SK-N-SH (cell line): ENCODE measurements around the gene RNLS. TPM values are rescaled to one million over a fixed set of nuclear protein-coding genes. Genes with fewer than 3 reads are reported as not detected.

Experiments used
- CTCF ChIA-PET: fragments of 300-600, 350-600 bp; formaldehyde crosslinking; extraction: SDS; loops from one replicate; lab custom pipeline; 2021; lab: Yijun Ruan, JAX
- POLR2A ChIA-PET: fragments of 350-600 bp; sonication (Branson Sonifier 250); formaldehyde crosslinking; extraction: SDS; loops from one replicate; lab custom pipeline; 2020; ENCODE audit warnings: antibody characterized with exemption, inconsistent platforms; lab: Yijun Ruan, JAX
- DNase-seq: peaks from one replicate; pipeline ENCODE4 v3.0.0; 2012
- H2AFZ ChIP-seq: fragments of 200-600 bp; sonication (generic); 2 replicates; pipeline ENCODE4 v1.8.1; 2016; ENCODE audit warnings: antibody characterized with exemption, mild to moderate bottlenecking, low read depth
- H3F3A ChIP-seq: fragments of 200-600 bp; sonication (generic); replicated peaks from 2 replicates; pipeline ENCODE3; 2016; ENCODE audit warnings: antibody characterized with exemption, mild to moderate bottlenecking; ENCODE audit not compliant: insufficient read depth
- H3K27ac ChIP-seq, 2 experiments: fragments of 200-500 bp in 1 of 2; fragments of 200-600 bp in 1 of 2; sonication (Bioruptor generic) in 1 of 2; sonication (generic), shearing (Covaris generic) in 1 of 2; 2 replicates each; pipeline versions ENCODE4 v1.5.1 to v1.6.1; 2014 to 2016; ENCODE audit warnings: low read depth in 2 of 2, inconsistent platforms in 1 of 2, low read length in 1 of 2, mild to moderate bottlenecking in 1 of 2, mixed read lengths in 1 of 2
- H3K27me3 ChIP-seq: fragments of 200-600 bp; sonication (generic), shearing (Covaris generic); 2 replicates; pipeline ENCODE4 v1.6.1; 2016; ENCODE audit warnings: mixed run types; ENCODE audit not compliant: insufficient read depth
- H3K36me3 ChIP-seq, 2 experiments: fragments of 200-500 bp in 1 of 2; fragments of 200-600 bp in 1 of 2; sonication (Bioruptor generic) in 1 of 2; sonication (generic) in 1 of 2; replicated peaks in 1 of 2; 2 replicates each; pipeline versions ENCODE3 to v1.5.1; 2014 to 2016; ENCODE audit warnings: low read length in 1 of 2, mild to moderate bottlenecking in 1 of 2; ENCODE audit not compliant: insufficient read depth in 2 of 2, control insufficient read depth in 1 of 2
- H3K4me1 ChIP-seq, 2 experiments: fragments of 200-500 bp in 1 of 2; fragments of 200-600 bp in 1 of 2; sonication (Bioruptor generic) in 1 of 2; sonication (generic), shearing (Covaris generic) in 1 of 2; 2 replicates each; pipeline versions ENCODE4 v1.5.1 to v1.6.1; 2014 to 2016; ENCODE audit warnings: low read depth in 1 of 2, low read length in 1 of 2, mixed run types in 1 of 2; ENCODE audit not compliant: insufficient read depth in 2 of 2, control insufficient read depth in 1 of 2
- H3K4me2 ChIP-seq: fragments of 200-600 bp; sonication (generic), shearing (Covaris generic); 2 replicates; pipeline ENCODE4 v1.6.1; 2017; ENCODE audit warnings: mixed run types
- H3K4me3 ChIP-seq, 2 experiments: fragments of 200-500 bp in 1 of 2; fragments of 200-600 bp in 1 of 2; sonication (Bioruptor generic) in 1 of 2; sonication (generic), shearing (Covaris generic) in 1 of 2; 2 replicates each; pipeline versions ENCODE4 v1.5.1 to v1.8.1; 2014 to 2016; ENCODE audit warnings: low read depth in 2 of 2, inconsistent platforms in 1 of 2, low read length in 1 of 2, mild to moderate bottlenecking in 1 of 2, mixed read lengths in 1 of 2, moderate library complexity in 1 of 2
- H3K79me2 ChIP-seq: fragments of 200-600 bp; sonication (generic); 2 replicates; pipeline ENCODE4 v1.8.1; 2017; ENCODE audit warnings: mild to moderate bottlenecking; ENCODE audit not compliant: insufficient read depth
- H3K9ac ChIP-seq: fragments of 200-600 bp; sonication (generic); 2 replicates; pipeline ENCODE4 v1.6.1; 2017; ENCODE audit warnings: mixed run types
- H3K9me2 ChIP-seq: fragments of 200-600 bp; sonication (generic); 2 replicates; pipeline ENCODE4 v1.6.1; 2017; ENCODE audit warnings: mixed run types
- H3K9me3 ChIP-seq: fragments of 200-600 bp; sonication (generic); 2 replicates; pipeline ENCODE4 v1.6.1; 2017; ENCODE audit warnings: mixed run types, mild to moderate bottlenecking, moderate library complexity
- H4K20me1 ChIP-seq: fragments of 200-600 bp; sonication (generic); 2 replicates; pipeline ENCODE4 v1.6.1; 2017; ENCODE audit warnings: mild to moderate bottlenecking, mixed run types; ENCODE audit not compliant: insufficient read depth
- CHD2 ChIP-seq: fragments of 150-350 bp; IDR thresholded peaks from 2 replicates; pipeline ENCODE4 v1.6.1; 2018; ENCODE audit warnings: low read length; ENCODE audit not compliant: partially characterized antibody
- ELF1 ChIP-seq: IDR thresholded peaks from 2 replicates; pipeline ENCODE4 v1.4.0; 2012
- EP300 ChIP-seq, 2 experiments: IDR thresholded peaks; 2 replicates each; pipeline versions ENCODE4 v1.4.0 to v1.6.1; 2012; ENCODE audit warnings: borderline replicate concordance in 1 of 2, low read depth in 1 of 2, low read length in 1 of 2
- FOXJ3 ChIP-seq: sonication (generic); formaldehyde crosslinking; IDR thresholded peaks from 2 replicates; pipeline ENCODE4 v1.5.1; 2020; ENCODE audit warnings: mild to moderate bottlenecking, missing genetic modification reagents
- JUND ChIP-seq: IDR thresholded peaks from 2 replicates; pipeline ENCODE4 v1.4.0; 2012
- MEF2A ChIP-seq: IDR thresholded peaks from 2 replicates; pipeline ENCODE4 v1.4.0; 2012; ENCODE audit warnings: low read depth, borderline replicate concordance
- MXI1 ChIP-seq: IDR thresholded peaks from 2 replicates; pipeline ENCODE4 v1.6.1; 2012; ENCODE audit warnings: mild to moderate bottlenecking, low read depth, low read length, improper control_type of control experiment
- NRF1 ChIP-seq: IDR thresholded peaks from 2 replicates; pipeline ENCODE4 v1.6.1; 2012; ENCODE audit warnings: low read depth, mild to moderate bottlenecking, low read length
- POLR2AphosphoS5 ChIP-seq: IDR thresholded peaks from 2 replicates; pipeline ENCODE4 v1.6.1; 2012; ENCODE audit warnings: low read depth, low read length
- RAD21 ChIP-seq: IDR thresholded peaks from 2 replicates; pipeline ENCODE4 v1.6.1; 2012; ENCODE audit warnings: mild to moderate bottlenecking, low read length
- REST ChIP-seq: IDR thresholded peaks from 2 replicates; pipeline ENCODE4 v1.6.1; 2012; ENCODE audit warnings: mild to moderate bottlenecking, low read depth, low read length, moderate library complexity
- SIN3A ChIP-seq: IDR thresholded peaks from 2 replicates; pipeline ENCODE4 v1.6.1; 2012; ENCODE audit warnings: low read depth, mild to moderate bottlenecking, low read length, moderate library complexity, borderline replicate concordance
- SMC3 ChIP-seq: IDR thresholded peaks from 2 replicates; pipeline ENCODE4 v1.6.1; 2012; ENCODE audit warnings: low read depth, low read length, improper control_type of control experiment
- TCF12 ChIP-seq: IDR thresholded peaks from 2 replicates; pipeline ENCODE4 v1.4.0; 2012
- TEAD4 ChIP-seq: IDR thresholded peaks from 2 replicates; pipeline ENCODE4 v1.4.0; 2012; ENCODE audit warnings: mild to moderate bottlenecking, borderline replicate concordance; ENCODE audit not compliant: insufficient read depth
- USF1 ChIP-seq: IDR thresholded peaks from 2 replicates; pipeline ENCODE4 v1.4.0; 2012; ENCODE audit warnings: low read depth, borderline replicate concordance
- YY1 ChIP-seq: IDR thresholded peaks from 2 replicates; pipeline ENCODE4 v1.4.0; 2012; ENCODE audit warnings: low read depth, mild to moderate bottlenecking
- WGBS: methylation state at CpG from one replicate; pipeline ENCODE4 v1.1.6; 2017; ENCODE audit warnings: low lambda C conversion rate; 5-methylcytosine and 5-hydroxymethylcytosine counted together
- polyA plus RNA-seq, 3 experiments: library from polyadenylated mRNA; depleted of rRNA; stranded (reverse); fragments of >200 nt; gene quantifications; 2 replicates each; pipeline ENCODE4 v1.2.3, GENCODE V29; 2012

The RNLS gene
- polyA plus RNA-seq, 1 of the 3 experiments (the other 2 are of a cell fraction), result not detected

GRCh38 chr10:88236121-88236743 is 346.9 kb downstream of the RNLS start:
- TF ChIP-seq SIN3A (no peak), MXI1 (no peak), EP300 (IDR thresholded peaks at IDR 0.05; ENCODE audit: borderline replicate concordance in 1 of 2, low read depth in 1 of 2, low read length in 1 of 2) (no peak), FOXJ3 (CRISPR knock-in tag) (no peak), YY1 (no peak), TCF12 (no peak), CHD2 (no peak), MEF2A (no peak), POLR2AphosphoS5 (no peak), REST (no peak), TEAD4 (no peak), JUND (no peak), NRF1 (no peak), ELF1 (no peak), SMC3 (no peak), USF1 (no peak), RAD21 (no peak)
- CTCF ChIA-PET, result no interaction called here
- POLR2A ChIA-PET, result no interaction called here
- WGBS, result 95% methylated on average over 2 of the region's 2 CpGs
- H4K20me1 ChIP-seq, result no peaks in the 10 kb centered on the region
- H3K9ac ChIP-seq, result no peak overlapping the region
- no peaks in the 10 kb centered on the region for H3K36me3 ChIP-seq
- H2AFZ ChIP-seq, result no peak overlapping the region
- no peaks in the 10 kb centered on the region for H3K79me2 ChIP-seq
- no peaks in the 10 kb centered on the region for H3K9me3 ChIP-seq
- H3K4me3 ChIP-seq, result no peak overlapping the region
- no peak overlapping the region for H3K27ac ChIP-seq
- no peaks in the 10 kb centered on the region for H3F3A ChIP-seq
- no peak for DNase-seq
- H3K4me2 ChIP-seq, result no peak overlapping the region
- peaks cover 0 to 14% of the 10 kb centered on the region in 2 experiments; a peak in 2 of 4 replicates for H3K4me1 ChIP-seq
- H3K9me2 ChIP-seq, result no peaks in the 10 kb centered on the region
- no peaks in the 10 kb centered on the region for H3K27me3 ChIP-seq
